ENCODE measurements around the gene DENND1A. TPM values are rescaled to one million over a fixed set of nuclear protein-coding genes. Genes with fewer than 3 reads are reported as not detected.
A peak's percentile ranks its signal among the peaks of the same experiment; 100 is the strongest.

Gene DENND1A
- total RNA-seq, 1 experiment from 2014 or later = 23.5 TPM

GRCh38 chr9:123440256-123440655 lies 489.7 kb downstream of the DENND1A start (continued):
- no peak for TF ChIP-seq FOXP4 (CRISPR knock-in tag; IDR thresholded peaks at IDR 0.05)
- no peak for TF ChIP-seq ZNF425 (CRISPR knock-in tag; conservative IDR thresholded peaks at IDR 0.05)
- no peak for TF ChIP-seq E2F1 (CRISPR knock-in tag; IDR thresholded peaks at IDR 0.05)
- no peak for TF ChIP-seq ATF1 (CRISPR knock-in tag; IDR thresholded peaks at IDR 0.05)
- TF ChIP-seq JUN (CRISPR knock-in tag; IDR thresholded peaks at IDR 0.05) = no peak

- no peak for TF ChIP-seq CREB1 (CRISPR knock-in tag; IDR thresholded peaks at IDR 0.05)
- TF ChIP-seq AFF4 (CRISPR knock-in tag; IDR thresholded peaks at IDR 0.05; ENCODE audit: borderline replicate concordance) = no peak
- TF ChIP-seq MXD4 (CRISPR knock-in tag; IDR thresholded peaks at IDR 0.05; ENCODE audit: borderline replicate concordance) = no peak
- TF ChIP-seq SMAD4 (CRISPR knock-in tag; IDR thresholded peaks at IDR 0.05) = no peak
- no peaks in the 10 kb centered on the region for H3K9me3 Mint-ChIP-seq
- peaks cover 23% of the 10 kb centered on the region for H3K4me1 Mint-ChIP-seq
- ChIA-PET CTCF (interaction anchor here (1.0 to 3.4 kb wide), 9 partner anchors 10 to 89 kb away, joined by 3 to 11 read pairs (median 4); no protein-coding TSS in a partner anchor), POLR2A (interaction anchor here (0.5 to 1.6 kb wide), 2 partner anchors 11 to 505 kb away, joined by 4 to 5 read pairs; no protein-coding TSS in a partner anchor)
- H3K4me3 Mint-ChIP-seq = no peak overlapping the region
- ATAC-seq = peak; percentile 83
- H3K27me3 Mint-ChIP-seq (ENCODE audit: low read depth) = no peaks in the 10 kb centered on the region
- DNase-seq (ENCODE audit: low spot score) = peak; percentile 59
- no peaks in the 10 kb centered on the region for H3K36me3 Mint-ChIP-seq
- peak overlapping the region; percentile 60; the same call in 1 of the 2 replicates for H3K27ac Mint-ChIP-seq
Observed at GRCh38 chr9:123438821-123439220, 491.1 kb downstream of the DENND1A start.

- POLR2A ChIA-PET = interaction anchor here (1.6 kb wide), 1 partner anchor 11 kb away, joined by 4 read pairs; no protein-coding TSS in a partner anchor
- no peak for DNase-seq (ENCODE audit: low spot score)
- ATAC-seq = no peak
- Mint-ChIP-seq H3K27ac (no peak overlapping the region), H3K4me3 (no peak overlapping the region), H3K27me3 (ENCODE audit: low read depth) (no peaks in the 10 kb centered on the region), H3K4me1 (peaks cover 23% of the 10 kb centered on the region), H3K9me3 (no peaks in the 10 kb centered on the region), H3K36me3 (no peaks in the 10 kb centered on the region; the same call in 1 of the 2 replicates)
- CTCF ChIA-PET = interaction anchor here (1.0 to 3.4 kb wide), 10 partner anchors 10 to 88 kb away, joined by 3 to 11 read pairs (median 4); no protein-coding TSS in a partner anchor
- TF ChIP-seq ATF2 (CRISPR knock-in tag; IDR thresholded peaks at IDR 0.05; ENCODE audit: borderline replicate concordance, low read depth) = no peak
- TF ChIP-seq ARID4B (CRISPR knock-in tag; IDR thresholded peaks at IDR 0.05; ENCODE audit: borderline replicate concordance) = no peak
- no peak for TF ChIP-seq ZSCAN18 (CRISPR knock-in tag; IDR thresholded peaks at IDR 0.05)
- TF ChIP-seq ESRRA (CRISPR knock-in tag; IDR thresholded peaks at IDR 0.05; ENCODE audit: borderline replicate concordance) = no peak
- TF ChIP-seq ZNF317 (CRISPR knock-in tag; IDR thresholded peaks at IDR 0.05; ENCODE audit: borderline replicate concordance, low read depth) = no peak
- no peak for TF ChIP-seq ZNF232 (CRISPR knock-in tag; IDR thresholded peaks at IDR 0.05)
Observed at GRCh38 chr9:123438321-123438720, 491.6 kb downstream of the DENND1A start.
